Measurements from ENCODE around the gene SERPINB3.

GRCh38 chr18:63617049-63617914 is 44.4 kb downstream of the SERPINB3 start:
- TF ChIP-seq EZH2 (IDR thresholded peaks at IDR 0.05; ENCODE audit: low read depth) (no peak), CTCF (conservative IDR thresholded peaks at IDR 0.05) (no peak)
